ENCODE measurements around the gene TECTB. TPM values are rescaled to one million over a fixed set of nuclear protein-coding genes. Genes with fewer than 3 reads are reported as not detected.

Gene TECTB
- total RNA-seq, 6 experiments from 2014 or later = 0.18 to 0.83 (median 0.49) TPM

GRCh38 chr10:112295853-112296830, 12.9 kb downstream of the TECTB start:
- WGBS (ENCODE audit: insufficient coverage, low coverage, low lambda C conversion rate, missing lambda C conversion rate) = 47% methylated on average over 5 of the region's 8 CpGs
- peak; percentile 28 to 60 (median 41) for ATAC-seq

DNA sequence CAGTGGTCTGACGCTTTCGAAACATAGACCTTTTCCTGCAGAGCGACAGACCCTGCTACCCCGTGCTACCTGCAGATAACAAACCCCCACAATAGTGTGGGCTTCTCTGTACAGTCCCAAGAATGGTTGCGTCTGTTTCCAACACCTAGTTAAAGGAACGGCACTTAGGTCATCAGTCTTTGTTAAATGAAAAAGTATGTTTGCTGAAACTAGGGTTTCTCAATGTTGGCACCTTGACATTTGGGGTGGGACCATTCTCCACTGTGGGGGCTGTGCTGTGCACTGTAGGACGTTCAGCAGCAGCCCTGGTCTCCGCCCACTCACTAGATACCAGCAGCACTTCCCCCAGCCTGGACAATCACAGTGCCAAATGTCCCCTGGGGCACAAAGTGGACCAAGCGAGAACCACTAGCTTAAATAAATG, 13.7 kb downstream of the TECTB start:
- H3K36me3 ChIP-seq = no peaks in the 10 kb centered on the region
- no peaks in the 10 kb centered on the region for H3K27me3 ChIP-seq
- H3K27ac ChIP-seq = peak overlapping the region; percentile 52 to 94 (median 86)
- intact Hi-C loops (cut with DNase I) = no loop called here
- WGBS (ENCODE audit: insufficient coverage, low coverage, low lambda C conversion rate, missing lambda C conversion rate) = 29% methylated on average over 5 of the region's 9 CpGs
- H3K4me3 ChIP-seq = no peak overlapping the region
- DNase-seq (peak; percentile 84 to 95 (median 91)), ATAC-seq (peak; percentile 91 to 99 (median 95))
- H3K9me3 ChIP-seq = no peaks in the 10 kb centered on the region
- TF ChIP-seq, protein P1, sequence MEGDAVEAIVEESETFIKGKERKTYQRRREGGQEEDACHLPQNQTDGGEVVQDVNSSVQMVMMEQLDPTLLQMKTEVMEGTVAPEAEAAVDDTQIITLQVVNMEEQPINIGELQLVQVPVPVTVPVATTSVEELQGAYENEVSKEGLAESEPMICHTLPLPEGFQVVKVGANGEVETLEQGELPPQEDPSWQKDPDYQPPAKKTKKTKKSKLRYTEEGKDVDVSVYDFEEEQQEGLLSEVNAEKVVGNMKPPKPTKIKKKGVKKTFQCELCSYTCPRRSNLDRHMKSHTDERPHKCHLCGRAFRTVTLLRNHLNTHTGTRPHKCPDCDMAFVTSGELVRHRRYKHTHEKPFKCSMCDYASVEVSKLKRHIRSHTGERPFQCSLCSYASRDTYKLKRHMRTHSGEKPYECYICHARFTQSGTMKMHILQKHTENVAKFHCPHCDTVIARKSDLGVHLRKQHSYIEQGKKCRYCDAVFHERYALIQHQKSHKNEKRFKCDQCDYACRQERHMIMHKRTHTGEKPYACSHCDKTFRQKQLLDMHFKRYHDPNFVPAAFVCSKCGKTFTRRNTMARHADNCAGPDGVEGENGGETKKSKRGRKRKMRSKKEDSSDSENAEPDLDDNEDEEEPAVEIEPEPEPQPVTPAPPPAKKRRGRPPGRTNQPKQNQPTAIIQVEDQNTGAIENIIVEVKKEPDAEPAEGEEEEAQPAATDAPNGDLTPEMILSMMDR (IDR thresholded peaks at IDR 0.05) = no peak
- TF ChIP-seq POLR2A (IDR thresholded peaks at IDR 0.05) = peak; percentile 31
- peaks cover 2 to 42% (median 16%) of the 10 kb centered on the region in 4 donors for H3K4me1 ChIP-seq

More at GRCh38 chr10:112295853-112296830, 12.9 kb downstream of the TECTB start:
- peak in 1 of 3 donors; percentile 62 for DNase-seq
- no peaks in the 10 kb centered on the region for H3K9me3 ChIP-seq
- H3K4me1 ChIP-seq = peaks cover 2 to 35% (median 12%) of the 10 kb centered on the region in 4 donors
- intact Hi-C loops (cut with DNase I) = no loop called here
- no peaks in the 10 kb centered on the region for H3K36me3 ChIP-seq
- H3K4me3 ChIP-seq = no peak overlapping the region
- H3K27ac ChIP-seq = peak overlapping the region; percentile 52 to 94 (median 86)
- TF ChIP-seq, protein P1 (IDR thresholded peaks at IDR 0.05) = no peak
- TF ChIP-seq POLR2A (IDR thresholded peaks at IDR 0.05) = no peak
- H3K27me3 ChIP-seq = no peaks in the 10 kb centered on the region

DNA sequence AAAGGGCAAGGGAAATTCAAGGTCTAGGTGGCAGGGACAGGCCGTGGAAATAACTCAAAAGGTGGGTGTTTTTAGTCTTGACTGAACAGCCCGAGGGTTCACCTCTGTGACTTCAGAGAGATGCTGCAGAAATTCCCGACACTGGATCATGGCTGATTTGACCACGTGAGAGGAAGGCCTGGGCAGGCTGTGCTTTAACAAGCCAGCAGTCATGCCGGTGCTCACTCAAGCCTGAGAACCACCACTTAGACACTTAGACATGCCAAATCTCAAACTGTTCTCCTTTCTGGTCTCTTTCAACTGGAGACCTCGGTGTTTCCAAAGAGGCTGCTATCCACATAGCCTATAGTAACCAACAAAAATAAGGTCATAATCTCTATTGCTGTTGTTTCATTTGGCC, 15.4 kb downstream of the TECTB start:
- H3K27me3 ChIP-seq = no peaks in the 10 kb centered on the region
- 77% methylated on average over 1 of the region's 6 CpGs for WGBS (ENCODE audit: insufficient coverage, low coverage, low lambda C conversion rate, missing lambda C conversion rate)
- intact Hi-C loops (cut with DNase I) = no loop called here
- TF ChIP-seq, protein P1 (IDR thresholded peaks at IDR 0.05) = no peak
- TF ChIP-seq POLR2A (IDR thresholded peaks at IDR 0.05) = no peak
- DNase-seq = no peak
- peak overlapping the region in 1 of 3 donors; percentile 86 for H3K27ac ChIP-seq
- no peak overlapping the region for H3K4me3 ChIP-seq
- H3K36me3 ChIP-seq = no peaks in the 10 kb centered on the region
- H3K4me1 ChIP-seq = peaks cover 3 to 59% (median 25%) of the 10 kb centered on the region in 4 donors
- H3K9me3 ChIP-seq = no peaks in the 10 kb centered on the region
- no peak for ATAC-seq

- no peaks in the 10 kb centered on the region for H3K9me3 ChIP-seq
- no peak for TF ChIP-seq POLR2A (IDR thresholded peaks at IDR 0.05)
- TF ChIP-seq, protein P1 (IDR thresholded peaks at IDR 0.05) = no peak
- WGBS (ENCODE audit: insufficient coverage, low coverage, low lambda C conversion rate, missing lambda C conversion rate) = 73% methylated on average over 5 of the region's 15 CpGs
- intact Hi-C loops (cut with DNase I) = no loop called here
- no peak overlapping the region for H3K27ac ChIP-seq
- no peaks in the 10 kb centered on the region for H3K27me3 ChIP-seq
- ATAC-seq (no peak), DNase-seq (no peak)
- no peak overlapping the region for H3K4me3 ChIP-seq
- peaks cover 3 to 68% (median 29%) of the 10 kb centered on the region in 4 donors for H3K4me1 ChIP-seq
- H3K36me3 ChIP-seq = no peaks in the 10 kb centered on the region
Measured at GRCh38 chr10:112299456-112299855, 16.3 kb downstream of the TECTB start.

Data from right lobe of liver (tissue), 6 donors.